Activated naive CD4-positive, alpha-beta T cell (primary cell): Measurements from ENCODE around the gene MIP.
"Not testable (repeated sequence)": the region's sequence is repeated elsewhere in the genome, so short reads cannot be mapped to it uniquely, and the experiment has no call there.

Source experiments
- DNase-seq, 4 experiments: peaks; one replicate each; lab custom pipeline; 2025; lab: John Stamatoyannopoulos, UW

The MIP gene

GRCh38 chr12:56468216-56469006, 14.0 kb upstream of the MIP start, which contains the start of gene SPRYD4:
Gene SPRYD4, plus strand, starts transcription at chr12:56468578. Its CDS starts 14 bp downstream, at chr12:56468592.
- peak; percentile 80 to 93 (median 86) for DNase-seq

DNA sequence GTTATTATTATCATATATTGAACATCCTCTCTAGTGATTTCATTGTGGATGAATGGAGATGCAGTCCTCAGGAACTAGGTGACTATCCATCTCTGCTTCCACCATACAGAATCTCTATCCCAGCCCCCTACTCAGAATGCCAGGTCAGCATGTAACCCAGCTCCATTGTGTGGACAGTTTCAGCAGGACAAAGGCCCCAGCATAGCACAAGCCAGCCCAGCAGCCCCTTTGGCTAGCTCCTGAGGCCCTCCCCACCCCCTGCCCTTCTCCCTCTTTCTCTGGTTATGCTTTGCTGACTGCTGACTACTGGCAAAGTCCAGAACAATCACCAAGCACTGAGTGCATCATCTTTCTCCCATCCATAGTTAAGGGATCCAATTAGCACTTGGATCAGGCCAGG, 8.1 kb upstream of the MIP start:
- DNase-seq, result no peak

GRCh38 chr12:56461235-56462159, 7.0 kb upstream of the MIP start:
- no peak for DNase-seq

- no peak for DNase-seq
Observed at GRCh38 chr12:56457817-56458216, 3.4 kb upstream of the MIP start.

DNA sequence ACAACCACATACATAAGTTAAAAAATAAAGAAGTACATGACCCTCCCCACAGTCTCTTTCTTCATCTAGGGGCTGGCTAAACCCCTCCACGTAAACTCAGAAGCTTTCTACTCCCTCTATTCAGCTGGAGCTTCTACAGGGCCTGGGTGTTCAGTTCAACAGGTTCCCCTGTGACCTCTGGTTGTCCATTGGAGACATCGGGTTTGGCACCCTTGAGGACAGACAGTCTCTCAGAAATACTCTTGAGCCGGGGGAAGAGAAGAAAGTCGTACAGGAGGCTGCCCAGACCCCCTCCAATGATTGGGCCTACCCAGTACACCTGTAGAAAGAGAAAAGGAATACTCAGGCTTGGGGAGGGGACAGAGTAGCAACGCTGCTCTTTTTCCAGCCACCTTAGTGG, 3.3 kb downstream of the MIP start:
- DNase-seq, result no peak

DNA sequence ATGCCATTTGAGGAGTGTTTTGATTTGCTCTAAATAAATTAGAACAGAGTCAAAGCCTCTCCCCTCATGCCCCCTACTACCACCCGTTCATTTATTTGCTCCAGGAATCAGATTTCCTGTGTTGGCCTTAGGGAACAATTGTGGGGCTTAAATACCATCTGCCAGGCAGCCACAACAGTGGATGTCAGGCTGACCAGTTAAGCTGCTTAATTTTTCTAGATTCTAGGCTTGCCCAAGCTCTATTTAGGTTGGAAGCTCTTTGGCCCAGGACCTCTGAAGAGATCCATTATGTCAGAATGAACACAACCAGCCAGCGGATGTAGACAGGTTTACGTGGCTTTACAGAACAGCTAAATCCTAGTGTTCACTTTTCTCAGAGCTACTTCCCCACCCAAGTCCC, 4.2 kb downstream of the MIP start:
- DNase-seq, result no peak

- DNase-seq, result no peak
Observed at GRCh38 chr12:56449622-56449984, 4.9 kb downstream of the MIP start.

DNA sequence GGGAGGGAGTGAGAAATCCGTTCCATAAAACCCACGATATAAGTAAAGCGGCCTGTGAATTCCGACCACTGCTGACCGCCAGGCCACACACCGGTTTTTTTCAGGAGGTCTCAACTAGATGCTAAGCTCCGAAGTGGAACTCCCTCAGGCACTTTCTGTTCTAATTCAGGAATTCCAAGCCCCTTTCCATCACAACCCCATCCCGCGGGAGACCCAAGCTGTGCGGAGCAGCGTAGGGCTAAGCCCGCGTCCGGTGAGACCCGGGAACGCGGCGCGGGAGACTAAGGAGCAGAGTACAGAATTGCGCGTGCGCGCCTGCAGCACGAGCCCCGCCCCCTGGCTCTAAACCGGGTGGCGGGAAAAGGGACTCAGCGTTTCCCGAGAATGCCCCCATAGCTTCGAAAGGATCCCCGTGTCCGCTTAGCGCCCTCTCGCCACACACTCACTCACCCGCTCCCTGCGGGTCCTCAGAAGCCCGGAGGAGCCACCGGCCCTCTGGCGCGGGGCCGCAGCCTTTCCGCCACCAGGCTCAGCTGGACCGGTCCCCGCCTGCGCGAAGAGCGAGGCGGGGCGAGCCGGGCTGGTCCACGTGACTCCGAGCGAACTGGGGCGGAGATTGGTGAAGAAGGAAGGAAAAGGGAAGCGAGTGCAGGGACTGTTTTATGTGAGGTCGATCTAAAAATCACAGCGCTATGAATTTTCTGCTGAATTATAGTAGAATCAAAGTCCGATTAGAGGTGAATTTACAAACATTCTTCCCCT, 5.4 kb downstream of the MIP start, which contains the start of gene TIMELESS:
Gene TIMELESS (minus strand): TSS at position 567 of the 762 bp plus-strand sequence. CDS start 15,256 bp downstream, outside the sequence.
- peak; percentile 64 to 76 (median 72) for DNase-seq

- not testable (repeated sequence) for DNase-seq
Observed at GRCh38 chr12:56443208-56443607, 11.2 kb downstream of the MIP start.

DNA sequence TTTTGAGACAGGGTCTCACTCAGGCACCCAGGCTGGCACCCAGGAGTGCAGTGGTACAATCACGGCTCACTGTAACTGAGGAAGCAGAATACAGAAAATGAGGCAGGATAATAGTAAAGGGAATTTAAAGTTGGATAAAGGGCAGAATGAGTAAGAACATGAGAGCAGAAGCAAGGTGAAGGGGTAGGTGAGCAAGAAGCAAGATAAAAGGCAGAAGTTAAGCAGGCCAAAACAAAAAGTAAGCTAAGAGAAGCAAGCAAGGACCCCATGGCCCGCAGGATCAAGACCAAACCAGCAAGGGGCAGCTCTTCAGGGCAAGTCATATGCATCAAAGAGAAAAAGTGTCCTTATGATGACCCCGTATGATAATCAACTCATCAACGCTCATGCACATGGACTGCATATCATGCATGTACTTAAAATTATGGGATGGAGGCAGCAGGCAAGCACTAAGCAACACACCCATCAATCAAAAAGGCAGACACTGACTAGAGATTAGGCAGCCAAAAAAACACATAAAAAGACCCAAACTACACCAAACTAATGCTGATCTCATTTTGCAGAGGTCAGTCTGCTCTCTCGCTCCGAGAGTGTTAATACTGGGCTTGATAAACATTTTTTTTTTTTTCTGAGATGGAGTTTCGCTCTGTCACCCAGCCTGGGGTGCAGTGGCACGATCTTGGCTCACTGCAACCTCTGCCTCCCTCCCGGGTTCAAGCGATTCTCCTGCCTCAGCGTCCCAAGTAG, 16.9 kb downstream of the MIP start:
- no peak for DNase-seq

GRCh38 chr12:56434828-56435227, 19.6 kb downstream of the MIP start:
- no peak for DNase-seq

- DNase-seq, result no peak
Observed at GRCh38 chr12:56431850-56432249, 22.6 kb downstream of the MIP start.

DNA sequence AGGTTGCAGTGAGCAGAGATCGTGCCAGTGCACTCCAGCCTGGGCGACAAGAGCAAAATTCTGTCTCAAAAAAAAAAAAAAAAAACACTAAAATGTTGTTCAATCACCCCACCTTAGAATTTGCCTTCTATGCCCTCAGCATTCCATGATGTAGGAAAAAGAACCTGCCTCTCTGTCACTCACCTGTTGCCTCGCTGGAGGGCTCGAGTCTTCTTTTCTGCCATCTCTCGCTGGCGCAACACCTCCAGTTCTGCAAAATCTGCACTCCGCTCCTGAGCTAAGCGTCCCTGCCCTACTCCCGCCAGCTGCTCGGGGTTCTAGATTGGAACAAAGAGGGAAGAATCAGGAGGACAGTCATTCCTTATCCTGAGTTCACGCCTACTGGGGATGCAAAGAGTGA, 23.2 kb downstream of the MIP start:
- no peak for DNase-seq

GRCh38 chr12:56425940-56426438, 28.5 kb downstream of the MIP start:
- DNase-seq, result no peak

DNA sequence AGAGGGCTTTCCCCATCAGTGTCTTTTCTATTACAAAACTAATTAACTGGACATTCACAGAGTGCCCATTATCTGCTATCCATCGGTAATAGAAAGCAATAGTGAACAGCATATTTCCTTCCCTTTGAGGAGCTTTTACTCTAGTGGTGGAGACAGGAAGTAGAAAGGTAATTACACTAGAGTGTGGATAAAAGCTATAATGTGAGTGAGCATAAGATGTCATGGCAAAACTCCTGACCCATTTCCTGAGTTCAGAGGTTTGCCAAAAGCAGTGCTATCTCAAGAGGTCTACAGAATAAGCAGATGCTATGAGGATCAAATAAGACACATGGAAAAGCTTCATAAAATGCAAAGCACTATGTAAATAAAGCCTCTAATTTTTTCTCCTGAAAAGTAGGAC, 29.3 kb downstream of the MIP start:
- DNase-seq, result no peak

GRCh38 chr12:56420411-56420810, 34.0 kb downstream of the MIP start:
- no peak for DNase-seq

GRCh38 chr12:56417739-56418138, 36.7 kb downstream of the MIP start:
- DNase-seq, result no peak

DNA sequence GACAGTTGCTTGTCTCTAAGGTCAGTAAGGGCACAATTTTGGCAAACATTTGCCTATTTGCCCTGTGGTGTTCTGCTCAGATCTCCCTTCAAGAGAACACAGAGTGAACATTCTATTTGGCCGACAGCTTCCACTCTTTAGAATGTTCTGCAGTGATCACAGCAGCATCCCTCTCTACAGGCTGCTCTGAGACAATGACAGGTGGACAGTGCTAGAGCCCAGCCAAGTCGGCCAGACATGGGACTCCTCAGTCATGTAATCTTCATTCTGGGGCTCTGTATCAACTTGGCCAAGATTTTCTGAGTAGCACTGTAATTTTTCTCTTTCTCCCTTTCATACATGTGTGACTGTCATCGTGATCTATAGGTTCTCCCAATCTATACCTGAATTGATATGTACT, 40.1 kb downstream of the MIP start:
- DNase-seq, result no peak

GRCh38 chr12:56413392-56413791, 41.1 kb downstream of the MIP start:
- DNase-seq, result no peak

- DNase-seq, result no peak
Observed at GRCh38 chr12:56411781-56412639, 42.4 kb downstream of the MIP start.
